Left ventricle myocardium inferior (tissue), 1 donor: Measurements from ENCODE around the gene SLC38A1. TPM values are rescaled to one million over a fixed set of nuclear protein-coding genes. Genes with fewer than 3 reads are reported as not detected.

Source experiments
- DNase-seq: peaks from one replicate; pipeline ENCODE4 v3.0.0-alpha.2; 2020
- H3K27ac ChIP-seq: fragments of 200-600 bp; replicated peaks from 2 replicates; pipeline ENCODE4 v1.8.0; 2021
- H3K27me3 ChIP-seq: fragments of 200-600 bp; 2 replicates; pipeline ENCODE4 v1.8.0; 2021; ENCODE audit warnings: low read depth
- H3K36me3 ChIP-seq: fragments of 200-600 bp; 2 replicates; pipeline ENCODE4 v1.8.0; 2021
- H3K4me1 ChIP-seq: fragments of 200-600 bp; 2 replicates; pipeline ENCODE4 v1.8.0; 2021
- H3K4me3 ChIP-seq: fragments of 200-600 bp; 2 replicates; pipeline ENCODE4 v1.8.0; 2021; ENCODE audit warnings: mild to moderate bottlenecking, moderate library complexity
- H3K9me3 ChIP-seq: fragments of 200-600 bp; replicated peaks from 2 replicates; pipeline ENCODE4 v1.8.0; 2021
- CTCF ChIP-seq: fragments of 200-600 bp; IDR thresholded peaks from 2 replicates; pipeline ENCODE4 v1.8.0; 2021; ENCODE audit warnings: antibody characterized with exemption, mild to moderate bottlenecking, borderline replicate concordance
- intact Hi-C: fragments of 100-400 bp; cut with micrococcal nuclease; formaldehyde crosslinking; loops from one replicate; pipeline ENCODE4 v1.11.0; 2022
- total RNA-seq: library from RNA; stranded (reverse); fragmentation: NEBNext Ultra II Directional; extraction: Animal tissue kit (Norgen Biotek cat#: 25700); gene quantifications from one replicate; pipeline ENCODE4 v1.2.1, GENCODE V29; 2021
- donor health status: DM: no; HTN: yes; CAD: no; lungs with severe emphysema.

Gene SLC38A1
- total RNA-seq, 1 donor from 2014 or later = 134 TPM

DNA sequence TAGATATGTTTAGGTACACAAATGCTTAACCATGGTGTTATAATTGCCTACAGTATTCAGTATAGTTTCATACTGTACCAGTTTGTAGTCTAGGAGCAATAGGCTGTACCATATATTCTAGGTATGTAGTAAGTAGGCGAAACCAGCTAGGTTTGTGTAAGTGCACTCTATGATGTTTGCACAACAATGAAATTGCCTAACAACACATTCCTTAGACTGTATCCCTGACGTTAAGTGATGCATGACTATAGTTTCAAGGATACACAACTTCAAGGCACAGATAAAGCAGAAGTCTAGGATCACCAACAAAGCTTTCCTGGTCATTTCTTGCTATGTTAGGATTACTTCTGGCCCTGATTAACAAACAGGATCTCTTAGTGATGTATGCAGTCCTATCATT, 135.1 kb downstream of the SLC38A1 start:
- no peaks in the 10 kb centered on the region for H3K27me3 ChIP-seq
- H3K27ac ChIP-seq = no peak overlapping the region
- H3K36me3 ChIP-seq = no peaks in the 10 kb centered on the region
- H3K4me3 ChIP-seq = no peak overlapping the region
- no peaks in the 10 kb centered on the region for H3K9me3 ChIP-seq
- H3K4me1 ChIP-seq = peaks cover 17% of the 10 kb centered on the region
- intact Hi-C loops = no loop called here
- no peak for TF ChIP-seq CTCF
- no peak for DNase-seq

Other genes with a start within 250 kb of the SLC38A1 start
- 129 TPM for gene SLC38A2, start 103.7 kb upstream of the SLC38A1 start, total RNA-seq